H9 (cell line): ENCODE data around the gene KIF6. TPM values are rescaled to one million over a fixed set of nuclear protein-coding genes. Genes with fewer than 3 reads are reported as not detected.

Experiments
- DNase-seq: peaks from one replicate; pipeline ENCODE4 v3.0.0-alpha.2; 2017
- H2AFZ ChIP-seq: one replicate; pipeline ENCODE4 v1.6.1; 2013; ENCODE audit warnings: mild to moderate bottlenecking, low read length, control low read depth, moderate library complexity
- H2AK5ac ChIP-seq: 2 replicates; pipeline ENCODE4 v1.6.1; 2013; ENCODE audit warnings: low read length, control low read depth, mixed read lengths; ENCODE audit not compliant: insufficient read length
- H2BK120ac ChIP-seq: one replicate; pipeline ENCODE4 v1.6.1; 2013; ENCODE audit warnings: low read depth, mild to moderate bottlenecking, low read length, control low read depth, inconsistent platforms; ENCODE audit not compliant: poor library complexity, severe bottlenecking
- H2BK12ac ChIP-seq: 2 replicates; pipeline ENCODE4 v1.6.1; 2013; ENCODE audit warnings: low read length, control low read depth, mixed read lengths, low read depth; ENCODE audit not compliant: insufficient read length
- H2BK15ac ChIP-seq: 2 replicates; pipeline ENCODE4 v1.6.1; 2013; ENCODE audit warnings: low read depth, low read length, control low read depth
- H2BK20ac ChIP-seq: one replicate; pipeline ENCODE4 v1.6.1; 2013; ENCODE audit warnings: low read depth, mild to moderate bottlenecking, low read length, control low read depth, inconsistent platforms; ENCODE audit not compliant: poor library complexity, severe bottlenecking
- H2BK5ac ChIP-seq: 2 replicates; pipeline ENCODE4 v1.6.1; 2013; ENCODE audit warnings: low read length, control low read depth, mixed read lengths; ENCODE audit not compliant: insufficient read length
- H3K14ac ChIP-seq: 2 replicates; pipeline ENCODE4 v1.6.1; 2013; ENCODE audit warnings: low read length, control low read depth; ENCODE audit not compliant: insufficient read depth
- H3K18ac ChIP-seq: 2 replicates; pipeline ENCODE4 v1.6.1; 2013; ENCODE audit warnings: low read depth, mild to moderate bottlenecking, mixed read lengths, low read length, control low read depth; ENCODE audit not compliant: insufficient read length
- H3K23ac ChIP-seq: 2 replicates; pipeline ENCODE4 v1.6.1; 2013; ENCODE audit warnings: low read length, control low read depth, mixed read lengths, low read depth; ENCODE audit not compliant: insufficient read length
- H3K23me2 ChIP-seq: 2 replicates; pipeline ENCODE4 v1.6.1; 2013; ENCODE audit warnings: low read depth, mild to moderate bottlenecking, mixed read lengths, low read length, control low read depth; ENCODE audit not compliant: insufficient read length, poor library complexity, severe bottlenecking
- H3K27ac ChIP-seq: 2 replicates; pipeline ENCODE4 v1.5.1; 2013; ENCODE audit warnings: low read length, control low read depth, mixed read lengths, low read depth; ENCODE audit not compliant: insufficient read length
- H3K27me3 ChIP-seq: 2 replicates; pipeline ENCODE4 v1.6.1; 2013; ENCODE audit warnings: low read length, control low read depth, inconsistent platforms; ENCODE audit not compliant: insufficient read depth
- H3K4ac ChIP-seq: 2 replicates; pipeline ENCODE4 v1.6.1; 2013; ENCODE audit warnings: low read depth, mild to moderate bottlenecking, control low read depth, inconsistent platforms, low read length, moderate library complexity
- H3K4me1 ChIP-seq: 2 replicates; pipeline ENCODE4 v1.6.1; 2013; ENCODE audit warnings: low read length, control low read depth, inconsistent platforms; ENCODE audit not compliant: insufficient read depth
- H3K4me2 ChIP-seq: 2 replicates; pipeline ENCODE4 v1.6.1; 2013; ENCODE audit warnings: low read length, control low read depth, mixed read lengths; ENCODE audit not compliant: insufficient read length, insufficient read depth
- H3K56ac ChIP-seq: 2 replicates; pipeline ENCODE4 v1.6.1; 2013; ENCODE audit warnings: low read depth, mild to moderate bottlenecking, mixed read lengths, low read length, control low read depth; ENCODE audit not compliant: insufficient read length
- H3K79me1 ChIP-seq: 2 replicates; pipeline ENCODE4 v1.6.1; 2013; ENCODE audit warnings: low read depth, mild to moderate bottlenecking, moderate library complexity, low read length, control low read depth, inconsistent platforms; ENCODE audit not compliant: insufficient read depth, poor library complexity, severe bottlenecking
- H3K79me2 ChIP-seq: 2 replicates; pipeline ENCODE4 v1.6.1; 2013; ENCODE audit warnings: low read length, control low read depth, inconsistent platforms; ENCODE audit not compliant: insufficient read depth
- H3K9ac ChIP-seq: 2 replicates; pipeline ENCODE4 v1.6.1; 2013; ENCODE audit warnings: low read length, control low read depth, mixed read lengths; ENCODE audit not compliant: insufficient read length; ENCODE audit errors: extremely low read depth
- H3K9me3 ChIP-seq: one replicate; pipeline ENCODE4 v1.6.1; 2013; ENCODE audit warnings: low read depth, low read length, inconsistent platforms; ENCODE audit not compliant: control insufficient read depth
- H3T11ph ChIP-seq: one replicate; pipeline ENCODE4 v1.6.1; 2013; ENCODE audit warnings: mild to moderate bottlenecking, low read length, control low read depth, inconsistent platforms
- H4K20me1 ChIP-seq: one replicate; pipeline ENCODE4 v1.6.1; 2013; ENCODE audit not compliant: control insufficient read depth, insufficient read length, insufficient read depth
- H4K5ac ChIP-seq: 2 replicates; pipeline ENCODE4 v1.6.1; 2013; ENCODE audit warnings: low read depth, mild to moderate bottlenecking, mixed read lengths, low read length, control low read depth; ENCODE audit not compliant: insufficient read length
- H4K8ac ChIP-seq: replicated peaks from 2 replicates; pipeline ENCODE4 v1.6.1; 2013; ENCODE audit warnings: low read length, control low read depth, mixed read lengths, low read depth; ENCODE audit not compliant: insufficient read length
- H4K91ac ChIP-seq: 2 replicates; pipeline ENCODE4 v1.6.1; 2013; ENCODE audit warnings: low read depth, mild to moderate bottlenecking, moderate library complexity, mixed read lengths, low read length, control low read depth; ENCODE audit not compliant: insufficient read length
- H3K27ac Mint-ChIP-seq, 3 experiments: 2 replicates in 2 of 3; 3 replicates in 1 of 3; pipeline ENCODE4 v1.8.0; 2020 to 2021; ENCODE audit warnings: mixed read lengths in 3 of 3, mild to moderate bottlenecking in 1 of 3, moderate library complexity in 1 of 3
- H3K27me3 Mint-ChIP-seq: 2 replicates; pipeline ENCODE4 v1.8.0; 2021; ENCODE audit warnings: low read depth, mild to moderate bottlenecking, moderate library complexity, mixed read lengths
- H3K36me3 Mint-ChIP-seq, 3 experiments: 2 replicates in 2 of 3; 3 replicates in 1 of 3; pipeline ENCODE4 v1.8.0; 2020 to 2021; ENCODE audit warnings: low read depth in 3 of 3, mixed read lengths in 3 of 3; ENCODE audit not compliant: insufficient read depth in 1 of 3
- H3K4me1 Mint-ChIP-seq, 2 experiments: 2 replicates each; pipeline ENCODE4 v1.8.0; 2020; ENCODE audit warnings: mixed read lengths in 2 of 2
- H3K4me3 Mint-ChIP-seq, 2 experiments: 2 replicates in 1 of 2; 3 replicates in 1 of 2; pipeline ENCODE4 v1.8.0; 2020 to 2021; ENCODE audit warnings: mild to moderate bottlenecking in 2 of 2, mixed read lengths in 2 of 2, moderate library complexity in 1 of 2
- H3K9me3 Mint-ChIP-seq, 2 experiments: 2 replicates in 1 of 2; 3 replicates in 1 of 2; pipeline ENCODE4 v1.8.0; 2020; ENCODE audit warnings: mild to moderate bottlenecking in 2 of 2, mixed read lengths in 2 of 2, moderate library complexity in 1 of 2
- CTCF ChIP-seq: fragments of 200-600 bp; sonication (generic); conservative IDR thresholded peaks from 3 replicates; pipeline ENCODE4 v1.8.0; 2021; ENCODE audit warnings: antibody characterized with exemption, mild to moderate bottlenecking
- WGBS: extraction: QIAGEN DNeasy Blood & Tissue Kit; methylation state at CpG from one replicate; pipeline ENCODE4 v1.1.7; 2013; ENCODE audit warnings: missing lambda C conversion rate, low lambda C conversion rate, mixed read lengths; ENCODE audit not compliant: insufficient read length; ENCODE audit errors: extremely low coverage; 5-methylcytosine and 5-hydroxymethylcytosine counted together
- total RNA-seq: library from RNA; stranded (reverse); gene quantifications from 2 replicates; pipeline ENCODE4 v1.2.1, GENCODE V29; 2021

KIF6 gene
- total RNA-seq, 1 experiment from 2014 or later: 0.63 TPM

DNA sequence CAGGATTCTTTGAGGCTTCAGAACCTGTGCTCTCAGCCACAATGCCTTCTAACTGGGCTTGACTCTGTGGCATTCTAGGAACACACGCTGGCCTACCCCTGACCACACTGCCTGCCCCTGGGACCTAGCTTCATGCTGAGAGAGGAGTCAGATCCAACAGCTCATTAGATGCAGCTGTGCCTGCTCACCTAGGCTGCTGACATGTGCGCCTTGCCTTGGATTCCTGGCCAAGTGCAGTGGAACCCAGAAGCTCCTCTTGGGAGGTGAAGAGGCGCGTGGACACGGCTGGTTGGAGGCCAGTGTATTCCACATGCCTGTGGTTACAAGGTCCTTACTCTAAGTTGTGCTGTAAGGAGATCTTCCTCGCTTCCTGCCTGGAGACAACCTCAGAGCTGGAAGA is 378.0 kb downstream of the KIF6 start:
- Histone ChIP-seq H3T11ph (no peak overlapping the region), H2AK5ac (no peak overlapping the region), H3K4ac (no peak overlapping the region), H2BK5ac (no peak overlapping the region), H3K27ac (no peak overlapping the region), H2BK12ac (no peak overlapping the region), H4K5ac (no peak overlapping the region), H2BK120ac (no peak overlapping the region), H3K4me2 (no peak overlapping the region), H3K9me3 (no peaks in the 10 kb centered on the region), H3K4me1 (no peaks in the 10 kb centered on the region), H3K27me3 (no peaks in the 10 kb centered on the region), H4K20me1 (no peaks in the 10 kb centered on the region), H3K14ac (no peak overlapping the region), H3K56ac (no peak overlapping the region), H3K18ac (no peak overlapping the region), H3K79me2 (no peaks in the 10 kb centered on the region), H3K79me1 (no peaks in the 10 kb centered on the region), H4K8ac (no peak overlapping the region), H2BK20ac (no peak overlapping the region), H3K23me2 (no peaks in the 10 kb centered on the region), H2AFZ (no peak overlapping the region), H3K23ac (no peak overlapping the region), H2BK15ac (no peak overlapping the region), H3K9ac (no peak overlapping the region), H4K91ac (no peak overlapping the region)
- TF ChIP-seq CTCF: no peak
- Mint-ChIP-seq H3K9me3 (peaks cover 0 to 4% of the 10 kb centered on the region in 2 experiments; a peak in 3 of 5 replicates), H3K4me3 (no peak overlapping the region), H3K36me3 (peaks cover 0 to 5% (median 0%) of the 10 kb centered on the region in 3 experiments; a peak in 2 of 7 replicates), H3K27ac (no peak overlapping the region), H3K27me3 (peaks cover 1% of the 10 kb centered on the region; the same call in 1 of the 2 replicates), H3K4me1 (peaks cover 24 to 30% of the 10 kb centered on the region in 2 experiments)
- DNase-seq: no peak
- WGBS: no CpG with 5 or more reads among the region's 6 CpGs
